Right lobe of liver (tissue), 6 donors: ENCODE results near the gene BRMS1. TPM values are rescaled to one million over a fixed set of nuclear protein-coding genes. Genes with fewer than 3 reads are reported as not detected.

Source experiments
- ATAC-seq, 4 donors: fragments of 200-7000 bp; cut with Tn5 transposase; one replicate each; pipeline ENCODE4 v1.9.1; 2020; ENCODE audit warnings: mild to moderate bottlenecking in 4 of 4, moderate library complexity in 4 of 4
- DNase-seq, 3 donors: peaks; one replicate each; pipeline ENCODE4 v3.0.0-alpha.2; 2020
- H3K27ac ChIP-seq, 3 donors: fragments of 200-600 bp; one replicate each; pipeline ENCODE4 v1.8.0; 2022
- H3K27me3 ChIP-seq, 2 donors: fragments of 200-600 bp; one replicate each; pipeline ENCODE4 v1.8.0; 2022
- H3K36me3 ChIP-seq, 4 donors: fragments of 200-600 bp; sonication (generic) in 1 of 4; one replicate each; pipeline versions ENCODE4 v1.5.1 to v1.8.0; 2017 to 2022; ENCODE audit warnings: control low read depth in 1 of 4
- H3K4me1 ChIP-seq, 4 donors: fragments of 200-600 bp; sonication (generic) in 1 of 4; one replicate each; pipeline versions ENCODE4 v1.5.1 to v1.8.0; 2017 to 2022; ENCODE audit warnings: control low read depth in 1 of 4
- H3K4me3 ChIP-seq, 3 donors: fragments of 200-600 bp; one replicate each; pipeline ENCODE4 v1.8.0; 2022
- H3K9me3 ChIP-seq, 4 donors: fragments of 200-600 bp; sonication (generic) in 1 of 4; one replicate each; pipeline versions ENCODE4 v1.5.1 to v1.8.0; 2017 to 2022; ENCODE audit warnings: control low read depth in 1 of 4
- POLR2A ChIP-seq: fragments of 450-650 bp; IDR thresholded peaks from one replicate; pipeline ENCODE4 v1.6.1; 2017; ENCODE audit warnings: antibody characterized with exemption, mild to moderate bottlenecking
- WGBS: methylation state at CpG from one replicate; pipeline ENCODE4 v1.1.6; 2018; ENCODE audit warnings: low coverage, low lambda C conversion rate; ENCODE audit not compliant: insufficient coverage; ENCODE audit errors: missing lambda C conversion rate; 5-methylcytosine and 5-hydroxymethylcytosine counted together
- intact Hi-C, 2 donors: fragments of 100-400 bp; cut with DNase I; formaldehyde crosslinking; loops; one replicate each; pipeline versions ENCODE4 v1.11.2 to v1.14.1; 2022
- total RNA-seq, 6 experiments: library from RNA; depleted of rRNA in 2 of 6; stranded (reverse); fragments of >200 nt in 2 of 6; fragmentation: NEBNext Ultra II Directional in 3 of 6; extraction: Animal tissue kit (Norgen Biotek cat#: 25700) in 3 of 6; gene quantifications; one replicate each; pipeline versions ENCODE4 v1.1.0 to v1.2.4, GENCODE V29; 2016 to 2023
- TF ChIP-seq, protein P1 (sequence below), 4 donors: fragments of 200-600 bp in 3 of 4; fragments of 450-650 bp in 1 of 4; IDR thresholded peaks; one replicate each; pipeline versions ENCODE4 v1.5.1 to v1.8.0; 2016 to 2022; ENCODE audit warnings: antibody characterized with exemption in 4 of 4, mild to moderate bottlenecking in 2 of 4
- donor health status: DM: no; HTN: yes; CAD: no.
- donor health status: DM: no; HTN: no; CAD: no.
- donor health status: DM: no; HTN: no; CAD: no.
- donor health status: DM: no; HTN: yes; CAD: no.
- donor health status: DM: no; HTN: yes; CAD: no.

Gene BRMS1
- total RNA-seq, 6 experiments from 2014 or later: 8.2 to 31.9 (median 12.1) TPM

DNA sequence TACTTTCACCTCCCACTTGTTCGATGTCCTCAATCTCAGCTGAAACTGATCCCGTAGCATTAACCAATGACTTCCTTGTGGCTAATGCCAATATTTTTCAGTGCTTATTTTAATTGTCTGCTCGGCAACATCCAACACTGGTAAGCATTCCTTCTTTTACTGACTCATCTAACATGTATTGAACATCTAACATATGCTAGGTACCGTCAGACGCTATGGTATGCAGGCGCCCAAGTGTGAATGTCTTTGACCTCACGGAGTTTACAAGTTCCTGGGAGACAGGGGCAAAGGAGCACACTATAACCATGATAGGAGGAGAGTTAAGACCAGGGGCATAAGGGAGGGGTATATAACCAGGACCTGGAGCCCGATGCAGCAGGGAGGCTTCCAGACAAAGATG, 1.7 kb downstream of the BRMS1 start:
- Histone ChIP-seq H3K27ac (no peak overlapping the region), H3K9me3 (no peaks in the 10 kb centered on the region), H3K4me3 (no peak overlapping the region), H3K27me3 (no peaks in the 10 kb centered on the region), H3K4me1 (peaks cover 0 to 29% (median 11%) of the 10 kb centered on the region in 4 donors), H3K36me3 (peaks cover 0 to 23% (median 4%) of the 10 kb centered on the region in 4 donors)
- TF ChIP-seq, protein P1, sequence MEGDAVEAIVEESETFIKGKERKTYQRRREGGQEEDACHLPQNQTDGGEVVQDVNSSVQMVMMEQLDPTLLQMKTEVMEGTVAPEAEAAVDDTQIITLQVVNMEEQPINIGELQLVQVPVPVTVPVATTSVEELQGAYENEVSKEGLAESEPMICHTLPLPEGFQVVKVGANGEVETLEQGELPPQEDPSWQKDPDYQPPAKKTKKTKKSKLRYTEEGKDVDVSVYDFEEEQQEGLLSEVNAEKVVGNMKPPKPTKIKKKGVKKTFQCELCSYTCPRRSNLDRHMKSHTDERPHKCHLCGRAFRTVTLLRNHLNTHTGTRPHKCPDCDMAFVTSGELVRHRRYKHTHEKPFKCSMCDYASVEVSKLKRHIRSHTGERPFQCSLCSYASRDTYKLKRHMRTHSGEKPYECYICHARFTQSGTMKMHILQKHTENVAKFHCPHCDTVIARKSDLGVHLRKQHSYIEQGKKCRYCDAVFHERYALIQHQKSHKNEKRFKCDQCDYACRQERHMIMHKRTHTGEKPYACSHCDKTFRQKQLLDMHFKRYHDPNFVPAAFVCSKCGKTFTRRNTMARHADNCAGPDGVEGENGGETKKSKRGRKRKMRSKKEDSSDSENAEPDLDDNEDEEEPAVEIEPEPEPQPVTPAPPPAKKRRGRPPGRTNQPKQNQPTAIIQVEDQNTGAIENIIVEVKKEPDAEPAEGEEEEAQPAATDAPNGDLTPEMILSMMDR (IDR thresholded peaks at IDR 0.05): no peak
- no peak for TF ChIP-seq POLR2A
- WGBS: 86% methylated on average over 8 of the region's 8 CpGs
- peak in 1 of 3 donors; percentile 15 for DNase-seq
- intact Hi-C loops: no loop called here
- ATAC-seq: no peak

DNA sequence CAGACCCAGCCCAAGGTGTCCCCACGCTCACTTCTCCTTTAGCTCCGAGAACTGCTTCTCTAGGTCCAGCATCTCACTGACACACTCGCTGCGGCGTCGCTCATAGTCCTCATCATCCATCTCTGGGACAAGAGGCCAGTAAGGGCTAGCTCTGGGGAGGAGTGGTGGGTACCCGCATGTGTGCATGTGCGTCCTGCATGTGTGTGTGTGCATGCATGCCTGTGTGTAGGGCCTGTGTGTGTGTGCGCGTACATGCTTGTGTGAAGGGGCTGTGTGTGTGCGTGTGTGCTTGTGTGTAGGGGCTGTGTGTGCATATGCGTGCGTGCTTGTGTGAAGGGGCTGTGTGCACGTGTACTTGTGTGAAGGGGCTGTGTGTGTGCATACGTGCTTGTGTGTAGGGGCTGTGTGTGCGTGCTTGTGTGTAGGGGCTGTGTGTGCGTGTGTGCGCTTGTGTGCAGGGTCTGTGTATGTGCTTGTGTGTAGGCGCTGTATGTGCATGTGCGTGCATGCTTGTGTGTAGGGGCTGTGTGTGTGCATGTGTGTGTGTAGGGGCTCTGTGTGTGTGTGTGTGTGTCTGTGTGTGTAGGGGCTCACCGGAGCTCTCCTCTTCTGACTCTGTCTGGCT, 3.3 kb downstream of the BRMS1 start:
- peaks cover 0 to 24% (median 11%) of the 10 kb centered on the region in 4 donors for H3K4me1 ChIP-seq
- H3K9me3 ChIP-seq: no peaks in the 10 kb centered on the region
- no peak overlapping the region for H3K4me3 ChIP-seq
- DNase-seq (peak in 1 of 3 donors; percentile 48), ATAC-seq (no peak)
- 89% methylated on average over 16 of the region's 21 CpGs for WGBS
- TF ChIP-seq, protein P1 (IDR thresholded peaks at IDR 0.05): no peak
- no peak for TF ChIP-seq POLR2A
- no peak overlapping the region for H3K27ac ChIP-seq
- H3K36me3 ChIP-seq: peaks cover 0 to 23% (median 4%) of the 10 kb centered on the region in 4 donors
- H3K27me3 ChIP-seq: no peaks in the 10 kb centered on the region
- intact Hi-C loops: no loop called here

DNA sequence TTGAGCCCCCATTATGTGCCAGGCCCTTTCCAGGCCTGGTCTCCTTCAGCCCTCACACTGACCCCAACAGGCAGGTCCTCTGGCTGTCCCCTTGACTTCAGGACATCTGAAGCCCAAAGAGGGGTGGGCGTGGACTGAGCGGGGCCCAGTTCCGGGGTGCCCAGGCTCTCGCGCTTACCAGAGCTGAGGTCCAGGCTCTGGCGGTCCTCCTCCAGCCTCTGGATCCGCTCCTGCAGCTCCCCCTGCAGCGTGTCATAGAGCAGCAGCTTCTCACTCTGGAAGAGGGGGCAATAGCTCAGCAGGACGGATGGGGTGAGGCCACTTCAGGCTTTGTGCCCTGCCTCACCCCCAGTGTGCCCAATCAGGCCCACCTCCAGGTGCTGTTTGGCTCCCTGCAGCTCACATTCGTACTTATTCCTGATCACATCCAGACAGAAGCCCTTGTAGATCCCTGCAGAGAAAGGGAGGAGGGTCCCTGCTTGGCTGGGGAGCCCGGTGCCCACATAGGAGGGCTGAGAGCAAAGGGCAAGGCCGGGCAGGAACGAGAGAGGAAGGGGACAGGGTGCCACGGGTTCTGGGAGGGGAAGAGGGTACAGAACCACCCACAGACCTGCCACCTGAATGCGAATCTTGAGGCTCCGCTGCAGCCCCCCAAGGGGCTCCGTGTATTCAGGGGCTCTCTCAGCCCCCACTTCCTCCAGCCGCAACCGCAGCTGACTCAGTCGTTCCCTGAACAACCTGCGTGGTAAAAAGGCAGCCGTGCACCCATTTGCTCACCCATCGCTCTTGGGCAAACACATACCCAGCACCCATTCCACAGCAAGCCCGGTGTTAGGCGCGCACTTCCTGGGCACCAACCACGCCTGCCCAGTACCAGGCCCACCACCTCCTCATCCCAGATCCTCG, 4.1 kb downstream of the BRMS1 start:
- TF ChIP-seq, protein P1 (IDR thresholded peaks at IDR 0.05): no peak
- TF ChIP-seq POLR2A: no peak
- DNase-seq (peak in 1 of 3 donors; percentile 41), ATAC-seq (no peak)
- H3K4me3 ChIP-seq: no peak overlapping the region
- 88% methylated on average over 8 of the region's 28 CpGs for WGBS
- H3K4me1 ChIP-seq: peaks cover 0 to 24% (median 13%) of the 10 kb centered on the region in 4 donors
- no peak overlapping the region for H3K27ac ChIP-seq
- intact Hi-C loops: no loop called here
- no peaks in the 10 kb centered on the region for H3K9me3 ChIP-seq
- no peaks in the 10 kb centered on the region for H3K27me3 ChIP-seq
- H3K36me3 ChIP-seq: peaks cover 0 to 23% (median 4%) of the 10 kb centered on the region in 4 donors

DNA sequence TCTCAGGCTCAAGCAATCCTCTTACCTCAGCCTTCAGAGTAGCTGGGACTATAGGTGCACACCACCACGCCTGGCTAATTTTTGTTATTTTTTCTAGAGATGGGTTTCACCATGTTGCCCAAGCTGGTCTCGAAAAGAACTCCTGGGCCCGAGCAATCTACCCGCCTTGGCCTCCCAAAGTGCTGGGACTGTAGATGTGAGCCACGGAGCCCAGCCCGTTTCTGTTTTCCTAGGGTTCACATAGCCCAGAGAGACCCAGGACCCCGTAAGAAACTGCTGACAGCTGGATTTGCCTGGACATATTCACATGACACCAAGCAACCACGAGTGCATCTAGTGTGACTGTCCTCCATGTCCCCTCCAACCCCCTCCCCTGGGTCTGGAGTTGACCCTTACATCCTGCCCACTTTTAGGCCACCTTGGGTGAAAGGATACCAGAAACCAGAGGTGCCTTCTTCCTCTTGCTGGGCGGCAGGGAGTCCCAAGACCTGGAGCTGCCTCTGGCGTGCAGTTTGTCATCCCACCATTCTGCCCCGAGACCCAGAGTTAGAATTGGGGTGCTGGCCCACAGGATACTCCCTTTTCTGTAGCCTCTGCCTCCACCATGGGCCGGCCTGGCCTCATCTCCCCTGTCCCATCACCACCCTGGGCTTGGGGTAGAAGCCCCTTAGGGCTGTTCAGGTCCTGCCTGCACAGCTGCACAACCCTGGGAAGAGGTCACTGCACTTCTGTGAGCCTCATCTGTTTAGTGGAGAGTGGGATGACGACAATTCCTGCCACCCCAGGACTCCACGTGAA, 5.0 kb downstream of the BRMS1 start:
- intact Hi-C loops: no loop called here
- Histone ChIP-seq H3K36me3 (peaks cover 0 to 23% (median 4%) of the 10 kb centered on the region in 4 donors), H3K27me3 (no peaks in the 10 kb centered on the region), H3K4me3 (no peak overlapping the region), H3K9me3 (no peaks in the 10 kb centered on the region), H3K27ac (no peak overlapping the region), H3K4me1 (peaks cover 0 to 17% (median 9%) of the 10 kb centered on the region in 4 donors)
- no peak for TF ChIP-seq POLR2A
- TF ChIP-seq, protein P1 (IDR thresholded peaks at IDR 0.05): no peak
- ATAC-seq (no peak), DNase-seq (peak in 1 of 3 donors; percentile 28)
- 67% methylated on average over 6 of the region's 14 CpGs for WGBS
